Suprapubic skin (tissue), 4 donors: ENCODE results near the gene ALAS1. TPM values are rescaled to one million over a fixed set of nuclear protein-coding genes. Genes with fewer than 3 reads are reported as not detected.
A peak's percentile ranks its signal among the peaks of the same experiment; 100 is the strongest.
"Not testable (repeated sequence)": the region's sequence is repeated elsewhere in the genome, so short reads cannot be mapped to it uniquely, and the experiment has no call there.

Experiments
- DNase-seq, 2 donors: peaks; one replicate each; pipeline ENCODE4 v3.0.0-alpha.2; 2019; ENCODE audit warnings: low spot score in 2 of 2
- H3K27ac ChIP-seq: fragments of 200-600 bp; sonication (generic); one replicate; pipeline ENCODE4 v1.5.1; 2019
- H3K27me3 ChIP-seq: fragments of 200-600 bp; sonication (generic); one replicate; pipeline ENCODE4 v1.5.1; 2019
- H3K36me3 ChIP-seq: fragments of 200-600 bp; sonication (generic); one replicate; pipeline ENCODE4 v1.5.1; 2019
- H3K4me1 ChIP-seq: fragments of 200-600 bp; sonication (generic); one replicate; pipeline ENCODE4 v1.5.1; 2019
- H3K4me3 ChIP-seq: fragments of 200-600 bp; sonication (generic); one replicate; pipeline ENCODE4 v1.5.1; 2019; ENCODE audit warnings: mild to moderate bottlenecking
- H3K9me3 ChIP-seq: fragments of 200-600 bp; sonication (generic); one replicate; pipeline ENCODE4 v1.5.1; 2019
- EP300 ChIP-seq: sonication (generic); formaldehyde crosslinking; IDR thresholded peaks from one replicate; pipeline ENCODE4 v1.6.1; 2017; ENCODE audit warnings: antibody characterized with exemption
- POLR2A ChIP-seq, 2 donors: fragments of 450-650 bp; IDR thresholded peaks; one replicate each; pipeline ENCODE4 v1.6.1; 2017; ENCODE audit warnings: antibody characterized with exemption in 2 of 2, mild to moderate bottlenecking in 2 of 2, moderate library complexity in 2 of 2
- POLR2AphosphoS5 ChIP-seq, 3 donors: sonication (generic); formaldehyde crosslinking; IDR thresholded peaks; one replicate each; pipeline ENCODE4 v1.6.1; 2017; ENCODE audit warnings: antibody characterized with exemption in 3 of 3
- WGBS: methylation state at CpG from one replicate; pipeline ENCODE4 v1.1.5; 2018; 5-methylcytosine and 5-hydroxymethylcytosine counted together
- total RNA-seq, 4 donors: library from RNA; depleted of rRNA; stranded (reverse); fragments of >200 nt; gene quantifications; one replicate each; pipeline ENCODE4 v1.1.0, GENCODE V29; 2016
- TF ChIP-seq, protein P1 (sequence below), 2 donors: fragments of 200-600 bp in 1 of 2; fragments of 450-650 bp in 1 of 2; sonication (generic) in 1 of 2; IDR thresholded peaks; one replicate each; pipeline ENCODE4 v1.5.1; 2016 to 2019; ENCODE audit warnings: antibody characterized with exemption in 2 of 2, mild to moderate bottlenecking in 1 of 2, moderate library complexity in 1 of 2

The ALAS1 gene
- total RNA-seq, 4 donors from 2014 or later: 28.8 to 54.4 (median 31.9) TPM

- no peak overlapping the region for H3K27ac ChIP-seq
- no peaks in the 10 kb centered on the region for H3K4me1 ChIP-seq
- DNase-seq: no peak
- no peaks in the 10 kb centered on the region for H3K36me3 ChIP-seq
- H3K4me3 ChIP-seq: no peak overlapping the region
- TF ChIP-seq, protein P1, sequence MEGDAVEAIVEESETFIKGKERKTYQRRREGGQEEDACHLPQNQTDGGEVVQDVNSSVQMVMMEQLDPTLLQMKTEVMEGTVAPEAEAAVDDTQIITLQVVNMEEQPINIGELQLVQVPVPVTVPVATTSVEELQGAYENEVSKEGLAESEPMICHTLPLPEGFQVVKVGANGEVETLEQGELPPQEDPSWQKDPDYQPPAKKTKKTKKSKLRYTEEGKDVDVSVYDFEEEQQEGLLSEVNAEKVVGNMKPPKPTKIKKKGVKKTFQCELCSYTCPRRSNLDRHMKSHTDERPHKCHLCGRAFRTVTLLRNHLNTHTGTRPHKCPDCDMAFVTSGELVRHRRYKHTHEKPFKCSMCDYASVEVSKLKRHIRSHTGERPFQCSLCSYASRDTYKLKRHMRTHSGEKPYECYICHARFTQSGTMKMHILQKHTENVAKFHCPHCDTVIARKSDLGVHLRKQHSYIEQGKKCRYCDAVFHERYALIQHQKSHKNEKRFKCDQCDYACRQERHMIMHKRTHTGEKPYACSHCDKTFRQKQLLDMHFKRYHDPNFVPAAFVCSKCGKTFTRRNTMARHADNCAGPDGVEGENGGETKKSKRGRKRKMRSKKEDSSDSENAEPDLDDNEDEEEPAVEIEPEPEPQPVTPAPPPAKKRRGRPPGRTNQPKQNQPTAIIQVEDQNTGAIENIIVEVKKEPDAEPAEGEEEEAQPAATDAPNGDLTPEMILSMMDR (IDR thresholded peaks at IDR 0.05): no peak
- TF ChIP-seq POLR2A (IDR thresholded peaks at IDR 0.05) (no peak), POLR2AphosphoS5 (IDR thresholded peaks at IDR 0.05) (no peak), EP300 (no peak)
- WGBS: 81% methylated on average over 4 of the region's 7 CpGs
- no peaks in the 10 kb centered on the region for H3K9me3 ChIP-seq
- no peaks in the 10 kb centered on the region for H3K27me3 ChIP-seq
Observed at GRCh38 chr3:52162250-52162872, 35.6 kb upstream of the ALAS1 start.

DNA sequence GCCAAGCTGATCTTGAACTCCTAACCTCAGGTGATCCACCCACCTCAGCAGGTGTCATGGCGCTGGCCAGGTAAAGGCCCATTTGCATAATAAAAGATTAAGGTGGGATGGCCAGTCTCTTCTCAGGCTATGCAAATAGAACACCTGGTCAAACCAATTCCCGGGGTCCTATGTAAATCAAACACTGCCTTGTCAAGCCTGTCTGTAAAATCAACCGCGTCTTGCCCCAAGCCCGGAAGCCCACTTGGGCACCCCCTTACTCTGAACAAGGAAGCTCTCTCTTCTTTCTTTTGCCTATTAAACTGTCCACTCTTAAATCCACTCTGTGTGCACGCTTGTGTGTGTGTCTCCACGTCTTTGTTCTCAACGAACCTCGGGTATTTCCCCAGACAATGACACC, 30.7 kb upstream of the ALAS1 start:
- H3K27me3 ChIP-seq: no peaks in the 10 kb centered on the region
- H3K4me1 ChIP-seq: no peaks in the 10 kb centered on the region
- peak in 1 of 2 donors; percentile 13 for DNase-seq
- H3K9me3 ChIP-seq: no peaks in the 10 kb centered on the region
- no peak overlapping the region for H3K4me3 ChIP-seq
- WGBS: 60% methylated on average over 9 of the region's 9 CpGs
- no peaks in the 10 kb centered on the region for H3K36me3 ChIP-seq
- TF ChIP-seq POLR2A (IDR thresholded peaks at IDR 0.05): no peak
- TF ChIP-seq EP300: no peak
- TF ChIP-seq, protein P1 (IDR thresholded peaks at IDR 0.05): no peak
- TF ChIP-seq POLR2AphosphoS5 (IDR thresholded peaks at IDR 0.05): no peak
- no peak overlapping the region for H3K27ac ChIP-seq

DNA sequence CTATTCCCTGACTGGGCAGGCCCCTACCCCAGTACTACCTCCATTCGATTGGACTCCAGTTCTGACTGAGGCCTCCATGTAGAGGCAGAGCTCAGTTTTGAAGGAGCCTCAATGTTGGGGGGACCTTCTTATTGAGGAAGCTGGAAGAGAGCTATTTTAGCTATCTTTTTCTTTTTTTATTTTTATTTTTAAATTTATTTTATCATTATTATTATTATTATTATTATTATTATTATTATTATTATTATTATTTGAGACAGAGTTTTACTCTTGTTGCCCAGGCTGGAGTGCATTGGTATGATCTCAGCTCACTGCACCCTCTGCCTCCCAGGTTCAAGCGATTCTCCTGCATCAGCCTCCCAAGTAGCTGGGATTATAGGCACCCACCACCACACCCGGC, 27.7 kb upstream of the ALAS1 start:
- not testable (repeated sequence) for H3K4me3 ChIP-seq, H3K27me3 ChIP-seq, H3K9me3 ChIP-seq, H3K27ac ChIP-seq, H3K36me3 ChIP-seq, H3K4me1 ChIP-seq
- 91% methylated on average over 3 of the region's 3 CpGs for WGBS
- DNase-seq: peak in 1 of 2 donors; percentile 30

DNA sequence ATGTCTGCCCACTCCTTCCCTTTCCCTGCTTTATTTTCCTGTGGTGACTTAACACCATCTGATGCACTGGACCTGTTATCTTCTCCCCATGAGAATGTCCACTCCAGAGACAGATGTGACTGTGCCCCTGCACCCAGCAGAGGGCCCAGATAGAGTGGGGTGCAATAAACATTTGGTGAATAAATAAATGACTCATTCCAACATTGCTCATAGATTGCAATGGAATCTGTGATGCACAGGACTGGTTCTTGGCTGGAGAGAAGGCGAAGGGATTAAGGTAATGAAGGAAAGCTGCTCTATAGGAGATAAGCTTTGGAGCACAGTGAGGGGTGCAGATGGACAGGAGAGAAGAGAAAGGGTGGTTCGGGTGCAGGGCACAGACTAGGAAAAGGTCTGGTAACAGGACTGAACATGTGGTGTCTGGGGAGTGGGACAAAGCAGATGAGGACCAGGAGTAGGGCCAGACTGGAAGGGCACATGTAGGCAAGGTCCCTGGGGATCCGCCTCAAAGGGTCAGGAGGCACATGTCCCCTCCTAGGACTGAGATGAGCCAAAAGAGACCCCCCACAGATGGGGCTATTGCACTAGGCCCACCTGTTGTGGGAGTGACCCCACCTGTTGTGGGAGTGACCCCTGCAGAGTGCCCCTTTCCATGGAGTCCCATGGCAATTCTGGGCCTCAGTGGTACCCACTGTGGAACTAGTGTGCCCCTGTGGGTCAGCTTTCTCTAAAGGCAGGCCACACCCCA, 26.3 kb upstream of the ALAS1 start:
- H3K4me3 ChIP-seq: no peak overlapping the region
- H3K4me1 ChIP-seq: peaks cover 2% of the 10 kb centered on the region
- H3K27ac ChIP-seq: no peak overlapping the region
- no peak for TF ChIP-seq POLR2AphosphoS5 (IDR thresholded peaks at IDR 0.05)
- TF ChIP-seq EP300: no peak
- TF ChIP-seq, protein P1 (IDR thresholded peaks at IDR 0.05): no peak
- no peak for TF ChIP-seq POLR2A (IDR thresholded peaks at IDR 0.05)
- no peaks in the 10 kb centered on the region for H3K27me3 ChIP-seq
- 79% methylated on average over 3 of the region's 3 CpGs for WGBS
- no peaks in the 10 kb centered on the region for H3K9me3 ChIP-seq
- H3K36me3 ChIP-seq: no peaks in the 10 kb centered on the region
- DNase-seq: peak in 1 of 2 donors; percentile 41

DNA sequence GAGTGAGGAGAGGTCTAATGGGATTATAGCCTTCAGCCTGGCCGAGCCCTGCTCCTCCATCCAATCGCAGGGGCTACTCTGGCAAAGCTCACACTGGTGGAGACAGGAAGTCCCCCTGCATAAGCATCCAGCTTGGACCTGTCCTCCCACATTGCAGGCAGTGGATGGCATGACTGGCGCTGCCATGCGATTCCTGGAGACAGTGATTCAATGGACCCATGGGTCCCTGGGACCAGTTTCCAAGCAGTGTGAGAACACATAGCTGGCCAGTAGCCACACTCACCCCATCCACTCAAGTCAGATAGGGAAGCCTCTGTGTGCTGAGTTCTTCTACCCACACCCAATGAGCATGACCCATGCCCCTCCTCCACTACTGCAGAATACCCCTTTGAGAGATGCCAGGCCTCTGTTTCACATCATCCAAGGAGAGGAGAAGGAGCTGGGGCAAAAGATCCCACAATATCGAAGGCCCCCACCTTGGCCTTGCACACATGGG, 25.6 kb upstream of the ALAS1 start:
- WGBS: 100% methylated on average over 5 of the region's 5 CpGs
- Histone ChIP-seq H3K4me3 (no peak overlapping the region), H3K36me3 (no peaks in the 10 kb centered on the region), H3K9me3 (no peaks in the 10 kb centered on the region), H3K27me3 (no peaks in the 10 kb centered on the region), H3K27ac (no peak overlapping the region), H3K4me1 (peaks cover 8% of the 10 kb centered on the region)
- TF ChIP-seq POLR2AphosphoS5 (IDR thresholded peaks at IDR 0.05) (no peak), POLR2A (IDR thresholded peaks at IDR 0.05) (no peak), EP300 (no peak)
- TF ChIP-seq, protein P1 (IDR thresholded peaks at IDR 0.05): no peak
- peak in 1 of 2 donors; percentile 33 for DNase-seq
